GM12878 (cell line): ENCODE measurements around the gene AP1S3. TPM values are rescaled to one million over a fixed set of nuclear protein-coding genes. Genes with fewer than 3 reads are reported as not detected.

Experiments
- ATAC-seq: fragments of 200-7000 bp; cut with Tn5 transposase; 3 replicates; pipeline ENCODE4 v1.9.1; 2020; ENCODE audit warnings: mild to moderate bottlenecking, moderate library complexity
- BruUV-seq: library from RNA; stranded (reverse); fragments of 400-500 nt; replicated peaks from 2 replicates; lab custom pipeline; 2021; lab: Mats Ljungman, UMichigan
- CTCF ChIA-PET: fragments of 300-600 bp; sonication (Branson Sonifier 250); formaldehyde crosslinking; extraction: SDS; loops from one replicate; lab custom pipeline; 2021; ENCODE audit warnings: inconsistent platforms; lab: Yijun Ruan, JAX
- POLR2A ChIA-PET: fragments of 350-600 bp; formaldehyde crosslinking; extraction: SDS; loops from one replicate; lab custom pipeline; 2021; ENCODE audit warnings: inconsistent platforms; lab: Charles Lee
- RAD21 ChIA-PET: fragments of 300-600 bp; sonication (Branson Sonifier 250); formaldehyde crosslinking; loops from one replicate; lab custom pipeline; 2023; ENCODE audit warnings: antibody characterized with exemption; ENCODE audit not compliant: unreplicated experiment; lab: Charles Lee
- SMC1A ChIA-PET: fragments of 300-600 bp; sonication (Branson Sonifier 250); formaldehyde crosslinking; loops from one replicate; lab custom pipeline; 2023; ENCODE audit not compliant: unreplicated experiment, uncharacterized antibody; lab: Charles Lee
- DNase-seq: peaks from one replicate; pipeline ENCODE4 v3.0.0-alpha.2; 2011; ENCODE audit warnings: low read depth, low spot score
- FAIRE-seq: peaks from 3 replicates; lab custom pipeline; 2011; peaks lifted over from hg19 to GRCh38; lab: Jason Lieb, UNC
- H2AFZ ChIP-seq: 2 replicates; pipeline ENCODE4 v1.6.0; 2011; ENCODE audit warnings: low read depth, low read length, control low read depth; ENCODE audit not compliant: control insufficient read depth
- H3K27ac ChIP-seq: 2 replicates; pipeline ENCODE4 v1.5.1; 2011; ENCODE audit warnings: control low read depth; ENCODE audit not compliant: control insufficient read depth, insufficient read depth
- H3K27me3 ChIP-seq, 2 experiments: replicated peaks in 1 of 2; 2 replicates each; pipeline versions ENCODE4 v1.6.0 to v1.6.1; 2011; ENCODE audit warnings: low read length in 1 of 2; ENCODE audit not compliant: control insufficient read depth in 2 of 2, insufficient read depth in 2 of 2
- H3K36me3 ChIP-seq, 2 experiments: 2 replicates each; pipeline ENCODE4 v1.5.1; 2011; ENCODE audit warnings: low read length in 1 of 2; ENCODE audit not compliant: control insufficient read depth in 2 of 2, insufficient read depth in 2 of 2
- H3K4me1 ChIP-seq: 2 replicates; pipeline ENCODE4 v1.6.1; 2011; ENCODE audit warnings: mild to moderate bottlenecking, low read length, moderate library complexity, mixed read lengths; ENCODE audit not compliant: control insufficient read depth, insufficient read depth
- H3K4me2 ChIP-seq: 2 replicates; pipeline ENCODE4 v1.6.0; 2011; ENCODE audit warnings: control low read depth; ENCODE audit not compliant: control insufficient read depth, insufficient read depth
- H3K4me3 ChIP-seq: fragments of 200-600 bp; sonication (generic); 2 replicates; pipeline ENCODE4 v1.5.1; 2016
- H3K79me2 ChIP-seq: 2 replicates; pipeline ENCODE4 v1.6.0; 2011; ENCODE audit warnings: low read length; ENCODE audit not compliant: control insufficient read depth, insufficient read depth
- H3K9ac ChIP-seq: 2 replicates; pipeline ENCODE4 v1.8.0; 2011; ENCODE audit warnings: low read length, control low read depth, mixed read lengths; ENCODE audit not compliant: control insufficient read depth, insufficient read depth
- H3K9me3 ChIP-seq: replicated peaks from 3 replicates; pipeline ENCODE4 v1.5.1; 2011; ENCODE audit warnings: mild to moderate bottlenecking, low read length; ENCODE audit not compliant: control insufficient read depth, insufficient read depth
- H4K20me1 ChIP-seq: 2 replicates; pipeline ENCODE4 v1.6.0; 2011; ENCODE audit not compliant: control insufficient read depth, insufficient read depth
- E2F8 ChIP-seq: fragments of 450-650 bp; IDR thresholded peaks from 2 replicates; pipeline ENCODE4 v1.6.1; 2018; ENCODE audit warnings: mild to moderate bottlenecking, low read depth, moderate library complexity; ENCODE audit not compliant: partially characterized antibody
- EP300 ChIP-seq, 2 experiments: fragments of 150-350 bp in 1 of 2; IDR thresholded peaks; 2 replicates each; pipeline ENCODE4 v1.6.1; 2011 to 2012; ENCODE audit warnings: low read depth in 2 of 2, low read length in 2 of 2, borderline replicate concordance in 1 of 2, improper control_type of control experiment in 1 of 2, inconsistent platforms in 1 of 2; ENCODE audit not compliant: control insufficient read depth in 1 of 2
- RAD51 ChIP-seq: fragments of 450-650 bp; IDR thresholded peaks from 2 replicates; pipeline ENCODE4 v1.6.1; 2016; ENCODE audit warnings: moderate library complexity, mild to moderate bottlenecking, inconsistent platforms
- WGBS: methylation state at CpG from one replicate; pipeline ENCODE4 v1.1.6; 2016; ENCODE audit warnings: low lambda C conversion rate; ENCODE audit not compliant: insufficient replicate concordance, insufficient coverage; ENCODE audit errors: missing lambda C conversion rate; 5-methylcytosine and 5-hydroxymethylcytosine counted together
- in situ Hi-C: fragments of 300-500 bp; cut with MboI; formaldehyde crosslinking; loops from 9 replicates; pipeline ENCODE4 v1.14.3; 2018; ENCODE audit warnings: mixed read lengths
- intact Hi-C: fragments of 100-400 bp; cut with micrococcal nuclease; formaldehyde crosslinking; loops from one replicate; pipeline ENCODE4 v1.14.2; 2022; ENCODE audit not compliant: unreplicated experiment
- polyA plus RNA-seq, 11 experiments: library from polyadenylated mRNA; depleted of rRNA in 4 of 11; unstranded in 6 of 11; stranded (reverse) in 5 of 11; fragments of >200 nt; fragmentation: Nextera tagmentation in 4 of 11; fragmentation: Illumina TruSeq in 1 of 11; extraction: Ambion mirVana in 4 of 11; extraction: Trizol in 1 of 11; gene quantifications; 1 replicate in 1 of 11; 2 replicates in 10 of 11; pipeline versions ENCODE4 v1.2.1 to v1.2.3, GENCODE V29; 2011 to 2016; ENCODE audit warnings: inconsistent platforms in 2 of 11, missing spikeins in 2 of 11, low read depth in 1 of 11
- total RNA-seq, 4 experiments: library from RNA; depleted of rRNA in 3 of 4; stranded (reverse); fragments of >200 nt in 3 of 4; fragmentation: Illumina TruSeq in 1 of 4; extraction: Trizol in 1 of 4; gene quantifications; 2 replicates each; pipeline versions ENCODE4 v1.2.1 to v1.2.3, GENCODE V29; 2013 to 2021
- TF ChIP-seq, protein P1 (sequence below): fragments of 450-650 bp; IDR thresholded peaks from 2 replicates; pipeline ENCODE4 v1.6.1; 2017; ENCODE audit warnings: borderline replicate concordance
- TF ChIP-seq, protein P2 (sequence below): fragments of 450-650 bp; IDR thresholded peaks from 2 replicates; pipeline ENCODE4 v1.6.1; 2014; ENCODE audit warnings: mild to moderate bottlenecking
- TF ChIP-seq, protein P3 (sequence below): fragments of 150-350 bp; IDR thresholded peaks from 2 replicates; pipeline ENCODE4 v1.6.1; 2014; ENCODE audit warnings: mild to moderate bottlenecking, low read depth, low read length

AP1S3 gene
- total and polyA plus RNA-seq, 10 of the 15 experiments (the other 5 are each of a cell fraction or from before 2014, with no cell fraction given), result 2.6 to 14.3 (median 9.2) TPM

DNA sequence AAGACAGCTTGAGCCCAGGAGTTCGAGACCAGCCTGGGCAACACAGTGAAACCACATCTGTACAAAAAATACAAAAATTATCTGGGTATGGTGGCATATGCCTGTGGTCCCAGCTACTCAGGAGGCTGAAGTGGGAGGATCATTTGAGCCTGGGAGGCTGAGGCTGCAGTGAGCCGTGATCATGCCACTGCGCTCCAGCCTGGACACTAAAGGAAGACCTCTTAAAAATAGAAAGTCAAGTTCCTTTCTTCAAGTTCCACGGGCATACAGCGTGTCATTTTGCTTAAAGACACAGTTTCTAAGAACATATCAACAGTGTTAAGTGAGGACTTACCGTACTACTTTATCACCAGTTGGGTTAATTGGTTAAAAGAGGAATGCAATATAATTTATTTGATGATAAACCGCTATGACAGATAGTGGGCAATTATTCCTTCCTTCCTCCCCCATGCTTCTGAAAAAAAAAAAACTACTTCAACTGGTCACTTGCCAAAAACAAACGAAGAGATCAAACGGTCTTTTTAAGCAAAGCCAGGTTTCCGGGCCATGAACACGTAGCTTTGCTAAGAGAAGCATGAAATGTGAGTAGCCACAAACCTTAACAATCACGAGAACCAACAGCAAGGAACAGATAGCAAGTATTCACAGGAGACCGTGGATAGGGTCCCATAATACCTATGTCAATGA lies 21.4 kb downstream of the AP1S3 start:
- BruUV-seq, result no TSS peak
- TF ChIP-seq, protein P1, sequence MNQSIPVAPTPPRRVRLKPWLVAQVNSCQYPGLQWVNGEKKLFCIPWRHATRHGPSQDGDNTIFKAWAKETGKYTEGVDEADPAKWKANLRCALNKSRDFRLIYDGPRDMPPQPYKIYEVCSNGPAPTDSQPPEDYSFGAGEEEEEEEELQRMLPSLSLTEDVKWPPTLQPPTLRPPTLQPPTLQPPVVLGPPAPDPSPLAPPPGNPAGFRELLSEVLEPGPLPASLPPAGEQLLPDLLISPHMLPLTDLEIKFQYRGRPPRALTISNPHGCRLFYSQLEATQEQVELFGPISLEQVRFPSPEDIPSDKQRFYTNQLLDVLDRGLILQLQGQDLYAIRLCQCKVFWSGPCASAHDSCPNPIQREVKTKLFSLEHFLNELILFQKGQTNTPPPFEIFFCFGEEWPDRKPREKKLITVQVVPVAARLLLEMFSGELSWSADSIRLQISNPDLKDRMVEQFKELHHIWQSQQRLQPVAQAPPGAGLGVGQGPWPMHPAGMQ, result no peak
- no peak for TF ChIP-seq RAD51
- Histone ChIP-seq H3K27ac (no peak overlapping the region), H3K27me3 (no peaks in the 10 kb centered on the region), H2AFZ (no peak overlapping the region), H3K9me3 (no peaks in the 10 kb centered on the region; the same call in 2 of the 3 replicates), H3K4me2 (no peak overlapping the region), H4K20me1 (no peaks in the 10 kb centered on the region), H3K4me3 (no peak overlapping the region), H3K4me1 (peaks cover 6% of the 10 kb centered on the region; the same call in 1 of the 2 replicates), H3K36me3 (no peaks in the 10 kb centered on the region), H3K79me2 (peaks cover 3% of the 10 kb centered on the region), H3K9ac (no peak overlapping the region)
- peak; percentile 49 for FAIRE-seq
- ChIA-PET RAD21 (no interaction called here), POLR2A (no interaction called here), SMC1A (no interaction called here), CTCF (no interaction called here)
- intact Hi-C loops (no loop called here), in situ Hi-C loops (no loop called here)
- WGBS, result 78% methylated on average over 13 of the region's 13 CpGs
- no peak for ATAC-seq
- DNase-seq, result no peak

GRCh38 chr2:223815186-223815883 lies 22.0 kb downstream of the AP1S3 start:
- no peak overlapping the region for H3K4me2 ChIP-seq
- POLR2A ChIA-PET, result no interaction called here
- RAD21 ChIA-PET, result no interaction called here
- FAIRE-seq (no peak), DNase-seq (no peak), ATAC-seq (no peak)
- no peaks in the 10 kb centered on the region for H3K36me3 ChIP-seq
- SMC1A ChIA-PET, result no interaction called here
- no TSS peak for BruUV-seq
- H3K4me1 ChIP-seq, result peaks cover 6% of the 10 kb centered on the region; the same call in 1 of the 2 replicates
- CTCF ChIA-PET, result no interaction called here
- no peak overlapping the region for H2AFZ ChIP-seq
- no peak overlapping the region for H3K9ac ChIP-seq
- H3K4me3 ChIP-seq, result no peak overlapping the region
- no peaks in the 10 kb centered on the region for H4K20me1 ChIP-seq
- no peaks in the 10 kb centered on the region for H3K27me3 ChIP-seq
- H3K9me3 ChIP-seq, result no peaks in the 10 kb centered on the region; the same call in 2 of the 3 replicates
- in situ Hi-C loops (no loop called here), intact Hi-C loops (no loop called here)
- WGBS, result 97% methylated on average over 3 of the region's 3 CpGs
- H3K27ac ChIP-seq, result no peak overlapping the region
- no peaks in the 10 kb centered on the region; the same call in none of the 2 replicates for H3K79me2 ChIP-seq
- TF ChIP-seq, protein P2, sequence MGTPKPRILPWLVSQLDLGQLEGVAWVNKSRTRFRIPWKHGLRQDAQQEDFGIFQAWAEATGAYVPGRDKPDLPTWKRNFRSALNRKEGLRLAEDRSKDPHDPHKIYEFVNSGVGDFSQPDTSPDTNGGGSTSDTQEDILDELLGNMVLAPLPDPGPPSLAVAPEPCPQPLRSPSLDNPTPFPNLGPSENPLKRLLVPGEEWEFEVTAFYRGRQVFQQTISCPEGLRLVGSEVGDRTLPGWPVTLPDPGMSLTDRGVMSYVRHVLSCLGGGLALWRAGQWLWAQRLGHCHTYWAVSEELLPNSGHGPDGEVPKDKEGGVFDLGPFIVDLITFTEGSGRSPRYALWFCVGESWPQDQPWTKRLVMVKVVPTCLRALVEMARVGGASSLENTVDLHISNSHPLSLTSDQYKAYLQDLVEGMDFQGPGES, result no peak
- TF ChIP-seq, protein P3, sequence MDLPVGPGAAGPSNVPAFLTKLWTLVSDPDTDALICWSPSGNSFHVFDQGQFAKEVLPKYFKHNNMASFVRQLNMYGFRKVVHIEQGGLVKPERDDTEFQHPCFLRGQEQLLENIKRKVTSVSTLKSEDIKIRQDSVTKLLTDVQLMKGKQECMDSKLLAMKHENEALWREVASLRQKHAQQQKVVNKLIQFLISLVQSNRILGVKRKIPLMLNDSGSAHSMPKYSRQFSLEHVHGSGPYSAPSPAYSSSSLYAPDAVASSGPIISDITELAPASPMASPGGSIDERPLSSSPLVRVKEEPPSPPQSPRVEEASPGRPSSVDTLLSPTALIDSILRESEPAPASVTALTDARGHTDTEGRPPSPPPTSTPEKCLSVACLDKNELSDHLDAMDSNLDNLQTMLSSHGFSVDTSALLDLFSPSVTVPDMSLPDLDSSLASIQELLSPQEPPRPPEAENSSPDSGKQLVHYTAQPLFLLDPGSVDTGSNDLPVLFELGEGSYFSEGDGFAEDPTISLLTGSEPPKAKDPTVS, result no peak
- TF ChIP-seq E2F8, result no peak
- TF ChIP-seq EP300 (IDR thresholded peaks at IDR 0.05; ENCODE audit: borderline replicate concordance in 1 of 2, control insufficient read depth in 1 of 2, low read depth in 2 of 2, low read length in 2 of 2), result no peak
